ENCODE results near the gene RSRC1. TPM values are rescaled to one million over a fixed set of nuclear protein-coding genes. Genes with fewer than 3 reads are reported as not detected.

RSRC1 gene
- total and polyA plus RNA-seq, 2 donors (not counting 1 experiment from before 2014, with no cell fraction given) = 12.6 to 43.1 TPM

- Histone ChIP-seq H3K27me3 (ENCODE audit: control insufficient read depth, insufficient read depth, low read length) (peaks cover 67% of the 10 kb centered on the region), H3K9ac (ENCODE audit: insufficient read depth, low read length) (no peak overlapping the region), H3K4me3 (replicated peaks in 1 of 4; ENCODE audit: control extremely low read depth in 1 of 4, insufficient read depth in 1 of 4, low read depth in 3 of 4, low read length in 4 of 4) (peak overlapping the region in 3 of 4 experiments; percentile 5 to 42 (median 37))
These were observed 11.6 kb upstream of the RSRC1 start for GRCh38 chr3:158098309-158098639.

GRCh38 chr3:158098834-158099424 is 11.0 kb upstream of the RSRC1 start:
- H4K20me1 ChIP-seq (ENCODE audit: control insufficient read depth, extremely low read depth, insufficient read depth, low read length) = no peaks in the 10 kb centered on the region
- no peak overlapping the region for H3K9ac ChIP-seq (ENCODE audit: insufficient read depth, low read length)
- no peaks in the 10 kb centered on the region for H3K9me3 ChIP-seq (ENCODE audit: control insufficient read depth, insufficient read depth, low read depth, low read length)
- peaks cover 73% of the 10 kb centered on the region for H3K27me3 ChIP-seq (ENCODE audit: control insufficient read depth, insufficient read depth, low read length)
- H3K4me1 ChIP-seq (ENCODE audit: control insufficient read depth, extremely low read depth, insufficient read depth, low read length) = peaks cover 3% of the 10 kb centered on the region
- no peak overlapping the region for H2AFZ ChIP-seq (ENCODE audit: low read length)
- no peaks in the 10 kb centered on the region for H3K36me3 ChIP-seq (ENCODE audit: control insufficient read depth, insufficient read depth, low read length)
- H3K4me3 ChIP-seq (replicated peaks in 1 of 4; ENCODE audit: control extremely low read depth in 1 of 4, insufficient read depth in 1 of 4, low read depth in 3 of 4, low read length in 4 of 4) = no peak overlapping the region
- no peak for DNase-seq (ENCODE audit: low read depth in 2 of 2)
- no peak overlapping the region for H3K27ac ChIP-seq (ENCODE audit: insufficient read depth, low read length)
- TF ChIP-seq EZH2 (IDR thresholded peaks at IDR 0.05; ENCODE audit: low read length, missing control alignments) = no peak
- no peak for TF ChIP-seq CTCF (conservative IDR thresholded peaks at IDR 0.05 in 1 of 2, IDR thresholded peaks at IDR 0.05 in 1 of 2; ENCODE audit: low read depth in 1 of 2, low read length in 2 of 2)
- H3K79me2 ChIP-seq (ENCODE audit: control insufficient read depth, insufficient read depth, low read length) = no peaks in the 10 kb centered on the region
- H3K4me2 ChIP-seq (ENCODE audit: extremely low read depth, insufficient read depth, low read length) = no peak overlapping the region

More at GRCh38 chr3:158098309-158098639, 11.6 kb upstream of the RSRC1 start:
- Histone ChIP-seq H3K4me2 (ENCODE audit: extremely low read depth, insufficient read depth, low read length) (peak overlapping the region; percentile 55), H3K4me1 (ENCODE audit: control insufficient read depth, extremely low read depth, insufficient read depth, low read length) (peaks cover 2% of the 10 kb centered on the region), H3K27ac (ENCODE audit: insufficient read depth, low read length) (no peak overlapping the region), H3K36me3 (ENCODE audit: control insufficient read depth, insufficient read depth, low read length) (no peaks in the 10 kb centered on the region), H3K79me2 (ENCODE audit: control insufficient read depth, insufficient read depth, low read length) (no peaks in the 10 kb centered on the region), H4K20me1 (ENCODE audit: control insufficient read depth, extremely low read depth, insufficient read depth, low read length) (no peaks in the 10 kb centered on the region), H3K9me3 (ENCODE audit: control insufficient read depth, insufficient read depth, low read depth, low read length) (no peaks in the 10 kb centered on the region), H2AFZ (ENCODE audit: low read length) (no peak overlapping the region)
- peak; percentile 11 for TF ChIP-seq EZH2 (IDR thresholded peaks at IDR 0.05; ENCODE audit: low read length, missing control alignments)
- TF ChIP-seq CTCF (conservative IDR thresholded peaks at IDR 0.05 in 1 of 2, IDR thresholded peaks at IDR 0.05 in 1 of 2; ENCODE audit: low read depth in 1 of 2, low read length in 2 of 2) = no peak
- no peak for DNase-seq (ENCODE audit: low read depth in 2 of 2)

- Histone ChIP-seq H3K4me2 (ENCODE audit: extremely low read depth, insufficient read depth, low read length) (no peak overlapping the region), H3K9ac (ENCODE audit: insufficient read depth, low read length) (no peak overlapping the region), H3K4me3 (replicated peaks in 1 of 4; ENCODE audit: control extremely low read depth in 1 of 4, insufficient read depth in 1 of 4, low read depth in 3 of 4, low read length in 4 of 4) (no peak overlapping the region), H4K20me1 (ENCODE audit: control insufficient read depth, extremely low read depth, insufficient read depth, low read length) (no peaks in the 10 kb centered on the region), H3K4me1 (ENCODE audit: control insufficient read depth, extremely low read depth, insufficient read depth, low read length) (peaks cover 3% of the 10 kb centered on the region), H3K27me3 (ENCODE audit: control insufficient read depth, insufficient read depth, low read length) (peaks cover 62% of the 10 kb centered on the region), H2AFZ (ENCODE audit: low read length) (no peak overlapping the region), H3K27ac (ENCODE audit: insufficient read depth, low read length) (no peak overlapping the region), H3K9me3 (ENCODE audit: control insufficient read depth, insufficient read depth, low read depth, low read length) (no peaks in the 10 kb centered on the region), H3K79me2 (ENCODE audit: control insufficient read depth, insufficient read depth, low read length) (no peaks in the 10 kb centered on the region), H3K36me3 (ENCODE audit: control insufficient read depth, insufficient read depth, low read length) (no peaks in the 10 kb centered on the region)
- TF ChIP-seq EZH2 (IDR thresholded peaks at IDR 0.05; ENCODE audit: low read length, missing control alignments) = no peak
- DNase-seq (ENCODE audit: low read depth in 2 of 2) = no peak
These were observed 9.2 kb upstream of the RSRC1 start for GRCh38 chr3:158100681-158101080.
